Stimulated activated CD4-positive, alpha-beta T cell treated with anti-CD3 and anti-CD28 coated beads, TNF-alpha, amount 100 ng/mL, for 24 hours (primary cell): ENCODE results near the gene COX4I1.
"Not testable (repeated sequence)": the region's sequence is repeated elsewhere in the genome, so short reads cannot be mapped to it uniquely, and the experiment has no call there.

Experiments used
- DNase-seq, 3 experiments: peaks; one replicate each; pipeline ENCODE4 v3.0.0-alpha.2; 2020; ENCODE audit warnings: low read depth in 3 of 3

Gene COX4I1

DNA sequence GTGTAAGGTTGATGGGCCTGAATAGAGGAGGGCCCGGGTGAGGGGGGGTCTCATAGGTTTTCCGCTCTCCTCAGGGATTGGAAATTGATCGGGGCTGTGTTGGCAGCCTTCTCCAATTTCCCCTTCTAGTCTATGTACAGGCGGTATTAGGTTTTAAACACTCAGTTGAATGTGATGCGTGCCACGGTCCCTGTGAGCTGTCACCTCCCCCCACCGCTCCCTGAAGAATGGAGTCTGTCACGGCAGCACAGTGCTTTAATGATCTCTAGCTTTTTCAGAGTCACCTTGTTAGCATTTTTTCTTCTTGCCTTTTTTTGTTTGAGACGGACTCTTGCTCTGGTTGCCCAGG is 800 bp downstream of the COX4I1 start:
- peak in 1 of 3 experiments; percentile 6 for DNase-seq

- no peak for DNase-seq
Measured at GRCh38 chr16:85803570-85803969, 4.1 kb downstream of the COX4I1 start.

- DNase-seq, result no peak
Measured at GRCh38 chr16:85805442-85806045, 6.0 kb downstream of the COX4I1 start.

DNA sequence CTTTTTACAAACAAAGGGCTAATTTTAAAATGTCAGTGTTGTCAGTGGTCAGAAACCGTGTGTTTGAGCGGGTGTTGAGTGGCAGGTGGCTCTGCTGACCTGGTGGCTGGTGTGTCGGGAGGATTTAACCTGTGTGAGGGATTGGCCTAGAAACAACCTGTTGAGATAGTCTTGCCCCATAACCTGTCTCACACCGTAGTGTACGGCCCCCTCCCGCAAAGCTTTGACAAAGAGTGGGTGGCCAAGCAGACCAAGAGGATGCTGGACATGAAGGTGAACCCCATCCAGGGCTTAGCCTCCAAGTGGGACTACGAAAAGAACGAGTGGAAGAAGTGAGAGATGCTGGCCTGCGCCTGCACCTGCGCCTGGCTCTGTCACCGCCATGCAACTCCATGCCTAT is 7.0 kb downstream of the COX4I1 start:
- DNase-seq, result no peak

- DNase-seq, result not testable (repeated sequence)
Measured at GRCh38 chr16:85807340-85807739, 7.8 kb downstream of the COX4I1 start.

GRCh38 chr16:85808104-85808503 is 8.6 kb downstream of the COX4I1 start:
- not testable (repeated sequence) for DNase-seq

DNA sequence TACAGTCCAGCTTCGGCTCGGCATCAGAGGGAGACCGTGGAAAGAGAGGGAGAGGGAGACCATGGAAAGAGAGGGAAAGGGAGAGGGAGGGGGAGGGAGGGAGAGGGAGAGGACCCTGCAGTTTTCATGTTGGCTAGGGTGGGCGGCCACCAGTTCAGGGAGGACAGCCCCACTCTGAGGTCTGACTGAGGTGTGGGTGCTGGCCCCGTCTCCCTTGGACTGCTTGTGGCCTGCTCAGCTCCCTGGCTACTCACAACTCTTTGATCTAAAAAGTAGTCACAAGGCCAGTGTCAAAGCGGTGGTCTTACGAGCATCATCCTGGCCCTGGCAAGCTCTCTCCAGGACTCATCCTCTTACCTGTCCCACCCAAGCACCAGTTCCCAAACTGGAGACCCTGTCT is 9.4 kb downstream of the COX4I1 start:
- DNase-seq, result no peak

DNA sequence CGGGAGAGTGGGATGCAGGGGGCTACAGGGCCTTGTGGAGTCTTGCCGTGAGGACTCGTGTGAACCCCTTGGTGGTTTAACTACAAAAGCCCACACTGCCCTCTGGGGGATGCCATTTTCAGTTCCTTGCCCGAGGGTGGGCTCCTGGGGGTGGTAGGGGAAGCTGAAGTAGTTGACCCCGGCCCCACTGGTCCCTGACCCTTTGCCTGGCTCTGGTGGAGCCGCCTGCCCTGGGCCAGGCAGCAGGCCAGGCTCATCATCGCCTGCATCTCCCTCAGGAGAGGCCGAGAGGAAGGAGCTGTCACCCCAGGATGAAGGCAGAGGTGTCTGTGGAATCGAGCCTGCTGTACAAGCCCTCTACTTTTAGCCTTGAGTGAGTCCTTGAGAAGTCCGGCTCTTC is 10.2 kb downstream of the COX4I1 start:
- no peak for DNase-seq

- DNase-seq, result no peak
Measured at GRCh38 chr16:85810097-85810741, 10.7 kb downstream of the COX4I1 start.

GRCh38 chr16:85810742-85811115 is 11.2 kb downstream of the COX4I1 start:
- DNase-seq, result no peak

DNA sequence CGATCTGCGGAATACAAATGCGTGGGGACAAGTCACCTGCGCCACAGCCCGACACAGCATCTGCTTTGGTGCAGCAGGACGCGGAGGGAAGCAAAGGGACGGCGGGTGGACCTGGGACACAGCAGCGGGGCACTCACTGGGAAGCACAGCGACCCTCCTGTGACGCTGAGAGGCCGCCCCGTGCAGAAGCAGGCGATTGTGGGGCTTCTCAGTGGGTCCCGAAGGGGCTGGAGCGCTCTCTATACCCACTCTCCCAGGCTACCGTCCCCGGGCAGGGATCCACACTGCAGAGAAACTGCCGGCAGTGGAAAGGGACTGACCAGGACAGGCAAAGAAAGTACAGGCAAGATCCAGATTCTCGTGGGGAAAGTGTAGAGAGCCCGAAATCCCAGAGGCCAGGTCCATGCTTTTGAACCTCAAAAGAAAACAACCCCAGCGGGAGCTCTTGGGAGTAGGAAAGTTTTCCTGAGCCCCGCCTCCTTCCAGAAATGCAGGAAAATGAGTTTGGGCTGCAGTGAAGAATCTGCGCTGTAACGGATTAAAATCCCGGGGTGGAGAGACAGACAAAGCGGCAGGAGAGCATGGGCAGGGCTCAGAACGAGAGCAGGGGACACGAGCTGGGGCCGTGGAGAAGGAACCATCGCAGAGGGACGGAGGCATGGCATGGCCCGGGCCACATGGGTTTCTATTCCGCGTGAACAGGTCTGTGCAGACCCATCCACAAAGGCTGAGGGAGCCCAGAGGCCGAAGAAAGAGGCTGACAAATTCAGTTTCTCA is 12.7 kb downstream of the COX4I1 start:
- DNase-seq, result no peak

- DNase-seq, result no peak
Measured at GRCh38 chr16:85812811-85813700, 13.6 kb downstream of the COX4I1 start.

GRCh38 chr16:85816159-85816558 is 16.7 kb downstream of the COX4I1 start:
- no peak for DNase-seq

- not testable (repeated sequence) for DNase-seq
Measured at GRCh38 chr16:85817195-85817594, 17.7 kb downstream of the COX4I1 start.

DNA sequence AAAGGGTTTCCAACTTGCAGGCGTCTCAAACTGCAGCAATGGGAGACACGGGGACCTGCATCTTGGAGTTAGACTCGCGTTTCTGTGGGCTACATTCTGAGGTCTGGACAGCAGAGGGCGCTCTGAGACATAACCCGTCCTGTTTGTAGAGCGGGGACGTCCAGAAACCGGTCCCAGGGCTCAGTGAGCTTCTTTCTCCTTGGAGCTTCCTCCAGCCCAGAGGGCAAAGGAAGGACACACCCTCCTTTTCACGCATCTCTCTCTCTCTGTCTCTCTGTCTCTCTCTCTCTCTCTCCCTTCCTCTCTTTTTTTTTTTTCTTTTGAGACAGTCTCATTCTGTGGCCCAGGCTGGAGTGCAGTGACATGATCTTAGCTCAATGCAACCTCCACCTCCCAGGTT is 19.8 kb downstream of the COX4I1 start:
- DNase-seq, result peak; percentile 76 to 88 (median 81)

DNA sequence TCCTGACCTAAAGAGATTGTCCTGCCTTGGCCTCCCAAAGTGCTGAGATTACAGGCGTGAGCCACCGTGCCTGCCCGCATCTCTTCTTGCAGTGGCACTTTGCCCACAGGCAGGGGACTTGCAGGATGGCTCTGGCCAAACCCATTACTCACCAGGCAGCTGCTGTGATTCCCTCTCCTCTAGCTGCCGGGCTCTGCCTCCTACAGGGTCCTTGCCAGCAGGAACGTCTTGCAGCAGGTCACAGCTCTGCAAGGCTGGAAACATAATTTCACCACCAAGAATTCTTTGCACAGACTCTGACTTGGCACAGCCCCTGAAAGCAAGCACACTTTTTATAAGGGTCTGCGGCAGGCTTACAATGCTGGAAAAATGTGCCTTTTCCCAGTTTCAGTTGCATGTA is 20.3 kb downstream of the COX4I1 start:
- no peak for DNase-seq

GRCh38 chr16:85820604-85821372 is 21.3 kb downstream of the COX4I1 start:
- DNase-seq, result no peak

GRCh38 chr16:85821390-85822135 is 22.1 kb downstream of the COX4I1 start:
- DNase-seq, result peak; percentile 66 to 80 (median 76)

DNA sequence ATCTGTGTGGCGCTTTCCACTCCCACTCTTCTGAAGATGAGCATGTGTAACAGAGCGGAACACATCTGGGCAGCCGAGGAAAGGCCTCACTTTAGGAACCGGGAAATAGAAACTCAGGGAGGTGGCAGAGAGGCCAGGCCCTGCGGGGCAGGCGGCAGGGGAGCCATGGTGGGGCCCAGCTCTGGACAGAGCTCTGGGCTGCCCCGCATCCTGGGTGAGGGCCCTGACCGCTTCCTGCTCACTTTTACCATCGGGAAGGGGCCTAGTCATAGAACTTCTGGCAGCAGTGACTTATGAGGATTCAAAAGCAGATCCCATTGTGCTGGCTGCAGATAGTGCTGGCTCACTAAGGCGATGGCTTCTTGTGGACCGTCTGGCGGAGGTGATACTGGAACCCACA is 22.6 kb downstream of the COX4I1 start:
- no peak for DNase-seq

- DNase-seq, result no peak
Measured at GRCh38 chr16:85823328-85823920, 23.9 kb downstream of the COX4I1 start.
